Activated B cell treated with CpG ODN at 0.5 μM for 24 hours (primary cell): ENCODE results near the gene QDPR. TPM values are rescaled to one million over a fixed set of nuclear protein-coding genes. Genes with fewer than 3 reads are reported as not detected.

Source experiments
- ATAC-seq: fragments of 200-7000 bp; cut with Tn5 transposase; one replicate; pipeline ENCODE4 v1.10.0; 2021; ENCODE audit warnings: low read depth, mild to moderate bottlenecking, moderate library complexity
- CTCF ChIA-PET: fragments of 350-600 bp; sonication (Branson Sonifier 250); formaldehyde crosslinking; loops from one replicate; lab custom pipeline; 2021; ENCODE audit warnings: antibody characterized with exemption; lab: Charles Lee
- POLR2A ChIA-PET: fragments of 350-600 bp; sonication (Branson Sonifier 250); formaldehyde crosslinking; loops from one replicate; lab custom pipeline; 2021; ENCODE audit warnings: antibody characterized with exemption; lab: Charles Lee
- DNase-seq: peaks from one replicate; pipeline ENCODE4 v3.0.0; 2022
- H3K27ac Mint-ChIP-seq: one replicate; pipeline ENCODE4 v1.8.0; 2020; ENCODE audit warnings: mixed read lengths
- H3K27me3 Mint-ChIP-seq: one replicate; pipeline ENCODE4 v1.8.0; 2021; ENCODE audit warnings: mixed read lengths
- H3K36me3 Mint-ChIP-seq: one replicate; pipeline ENCODE4 v1.8.0; 2021; ENCODE audit warnings: low read depth, mixed read lengths
- H3K4me1 Mint-ChIP-seq: one replicate; pipeline ENCODE4 v1.8.0; 2021; ENCODE audit warnings: mixed read lengths
- H3K4me3 Mint-ChIP-seq: one replicate; pipeline ENCODE4 v1.8.0; 2020; ENCODE audit warnings: mild to moderate bottlenecking, mixed read lengths
- H3K9me3 Mint-ChIP-seq: one replicate; pipeline ENCODE4 v1.8.0; 2020; ENCODE audit warnings: mixed read lengths
- CTCF ChIP-seq: fragments of 200-600 bp; IDR thresholded peaks from one replicate; pipeline ENCODE4 v1.8.0; 2022; ENCODE audit warnings: antibody characterized with exemption, mild to moderate bottlenecking
- intact Hi-C: fragments of 100-400 bp; cut with micrococcal nuclease; formaldehyde crosslinking; loops from one replicate; pipeline ENCODE4 v1.15.1; 2024
- total RNA-seq: library from RNA; stranded (reverse); gene quantifications from 2 replicates; pipeline ENCODE4 v1.2.3, GENCODE V29; 2022

QDPR gene
- total RNA-seq, 1 donor from 2014 or later: 7.2 TPM

GRCh38 chr4:17517664-17518063 is 5.8 kb upstream of the QDPR start:
- intact Hi-C loops: no loop called here
- Mint-ChIP-seq H3K9me3 (no peaks in the 10 kb centered on the region), H3K4me1 (peaks cover 3% of the 10 kb centered on the region), H3K4me3 (no peak overlapping the region), H3K27me3 (peaks cover 13% of the 10 kb centered on the region), H3K36me3 (no peaks in the 10 kb centered on the region), H3K27ac (no peak overlapping the region)
- DNase-seq: no peak
- no peak for ATAC-seq
- ChIA-PET CTCF (no interaction called here), POLR2A (no interaction called here)
- no peak for TF ChIP-seq CTCF

GRCh38 chr4:17516980-17517379 is 5.1 kb upstream of the QDPR start:
- no peak for ATAC-seq
- ChIA-PET POLR2A (no interaction called here), CTCF (no interaction called here)
- Mint-ChIP-seq H3K9me3 (no peaks in the 10 kb centered on the region), H3K4me1 (peaks cover 7% of the 10 kb centered on the region), H3K4me3 (no peak overlapping the region), H3K36me3 (no peaks in the 10 kb centered on the region), H3K27me3 (peaks cover 13% of the 10 kb centered on the region), H3K27ac (no peak overlapping the region)
- no peak for DNase-seq
- intact Hi-C loops: no loop called here
- TF ChIP-seq CTCF: no peak

DNA sequence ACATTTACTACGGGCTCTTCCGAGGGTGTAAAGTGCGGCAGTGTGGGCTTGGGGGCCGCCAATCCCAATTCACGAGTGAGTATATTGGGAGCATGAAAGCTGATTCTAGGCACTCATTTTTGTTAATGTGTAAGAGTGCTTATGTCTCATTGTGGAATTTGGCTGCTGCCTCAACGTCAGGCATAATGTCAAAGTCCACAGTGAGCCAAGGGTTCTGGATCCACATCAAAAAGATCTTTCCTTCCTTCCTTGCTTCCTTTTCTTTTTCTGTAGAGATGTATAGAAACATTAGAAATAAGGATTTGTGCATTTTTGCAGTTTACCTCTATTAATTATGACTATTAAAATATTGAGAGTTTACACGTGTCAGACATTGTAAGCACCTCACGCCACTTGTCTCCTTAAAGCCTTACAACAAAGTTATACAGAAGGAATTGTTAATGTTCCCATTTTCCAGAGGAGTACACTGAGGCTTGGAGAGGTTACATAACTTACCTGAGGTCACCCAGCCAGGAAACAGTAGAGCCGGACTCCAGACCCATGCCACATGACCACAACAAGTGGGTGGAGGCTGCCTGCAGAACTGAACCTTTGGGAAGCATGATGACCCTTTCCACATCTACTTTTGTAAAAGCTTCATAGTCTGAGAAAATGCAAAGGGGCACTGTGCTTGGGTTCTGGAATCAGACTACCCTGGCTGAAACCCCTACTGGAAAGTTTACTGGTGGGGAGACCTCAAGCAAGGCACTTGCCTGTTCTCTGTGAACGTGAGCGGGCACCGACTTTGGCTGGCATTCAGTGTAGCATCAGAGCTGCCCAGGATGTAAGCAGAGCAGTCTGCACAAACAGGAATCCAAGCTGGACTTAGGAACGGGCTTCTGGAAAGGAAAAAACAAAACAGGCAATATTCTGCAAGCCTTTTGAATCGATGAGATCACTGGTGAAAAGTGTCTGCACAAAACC is 3.8 kb upstream of the QDPR start:
- no peak for TF ChIP-seq CTCF
- no peak overlapping the region for H3K4me3 Mint-ChIP-seq
- intact Hi-C loops: no loop called here
- H3K4me1 Mint-ChIP-seq: peaks cover 16% of the 10 kb centered on the region
- no peak for DNase-seq
- no peak for ATAC-seq
- H3K9me3 Mint-ChIP-seq: no peaks in the 10 kb centered on the region
- ChIA-PET POLR2A (no interaction called here), CTCF (no interaction called here)
- H3K27ac Mint-ChIP-seq: no peak overlapping the region
- peaks cover 13% of the 10 kb centered on the region for H3K27me3 Mint-ChIP-seq
- H3K36me3 Mint-ChIP-seq: no peaks in the 10 kb centered on the region

DNA sequence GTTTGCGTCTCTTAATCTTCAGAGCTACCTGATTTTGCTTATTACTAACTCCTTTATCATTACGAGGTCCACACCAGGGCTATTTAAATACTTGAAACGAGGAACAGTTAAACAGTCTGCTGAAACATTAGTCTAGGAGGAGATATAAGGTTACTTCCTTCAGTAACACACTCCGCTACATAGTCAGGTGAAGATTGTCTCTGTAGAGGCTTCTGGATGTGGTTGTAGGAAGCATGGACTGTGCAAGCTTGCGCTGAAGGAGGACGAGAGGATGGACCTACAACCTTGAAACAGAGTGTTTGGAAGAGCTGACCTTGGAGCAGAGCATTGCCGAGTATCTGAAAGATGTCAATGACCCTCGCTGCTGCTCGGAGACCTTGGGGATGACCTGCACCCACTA is 3.0 kb upstream of the QDPR start, which contains the start of gene CLRN2:
Gene CLRN2, plus strand, starts transcription at position 301 of the 400 bp plus-strand sequence. CDS start 102 bp downstream, outside the sequence.
- H3K36me3 Mint-ChIP-seq: no peaks in the 10 kb centered on the region
- CTCF ChIA-PET: no interaction called here
- DNase-seq: no peak
- H3K27ac Mint-ChIP-seq: no peak within 1 kb of the TSS
- peaks cover 9% of the 10 kb centered on the region for H3K27me3 Mint-ChIP-seq
- no peak for TF ChIP-seq CTCF
- no peak for ATAC-seq
- intact Hi-C loops: no loop called here
- peaks cover 19% of the 10 kb centered on the region for H3K4me1 Mint-ChIP-seq
- POLR2A ChIA-PET: no interaction called here
- H3K9me3 Mint-ChIP-seq: no peaks in the 10 kb centered on the region
- H3K4me3 Mint-ChIP-seq: no peak within 1 kb of the TSS

- Mint-ChIP-seq H3K4me3 (peak overlapping the region; percentile 95), H3K27ac (no peak overlapping the region), H3K9me3 (no peaks in the 10 kb centered on the region), H3K36me3 (peaks cover 4% of the 10 kb centered on the region), H3K27me3 (peaks cover 9% of the 10 kb centered on the region), H3K4me1 (peaks cover 19% of the 10 kb centered on the region)
- POLR2A ChIA-PET: no interaction called here
- intact Hi-C loops: no loop called here
- CTCF ChIA-PET: no interaction called here
- ATAC-seq (no peak), DNase-seq (no peak)
- no peak for TF ChIP-seq CTCF
Observed at GRCh38 chr4:17512973-17513665, 1.2 kb upstream of the QDPR start.
